Parathyroid adenoma (tissue), 2 donors: ENCODE measurements around the gene HSD17B8.

Source experiments
- H2AFZ ChIP-seq: fragments of 300-600 bp; sonication (generic); one replicate; pipeline ENCODE4 v1.7.0; 2017; ENCODE audit warnings: antibody characterized with exemption, mild to moderate bottlenecking
- H3K27ac ChIP-seq: fragments of 300-600 bp; sonication (generic); one replicate; pipeline ENCODE4 v1.7.0; 2017
- H3K27me3 ChIP-seq: fragments of 300-600 bp; sonication (generic); one replicate; pipeline ENCODE4 v1.7.0; 2017; ENCODE audit warnings: low read length; ENCODE audit not compliant: control insufficient read depth, insufficient read depth
- H3K36me3 ChIP-seq: fragments of 300-600 bp; sonication (generic); one replicate; pipeline ENCODE4 v1.7.0; 2017; ENCODE audit warnings: low read length; ENCODE audit not compliant: control insufficient read depth, insufficient read depth
- H3K4me1 ChIP-seq: fragments of 300-600 bp; sonication (generic); one replicate; pipeline ENCODE4 v1.7.0; 2017; ENCODE audit warnings: control low read depth
- H3K4me2 ChIP-seq: fragments of 300-600 bp; sonication (generic); one replicate; pipeline ENCODE4 v1.7.0; 2017; ENCODE audit warnings: low read length
- H3K4me3 ChIP-seq: fragments of 300-600 bp; sonication (generic); one replicate; pipeline ENCODE4 v1.7.0; 2017; ENCODE audit warnings: low read depth, low read length
- H3K79me2 ChIP-seq: fragments of 300-600 bp; sonication (generic); one replicate; pipeline ENCODE4 v1.7.0; 2017; ENCODE audit warnings: control low read depth
- H3K9ac ChIP-seq: fragments of 300-600 bp; sonication (generic); one replicate; pipeline ENCODE4 v1.7.0; 2017; ENCODE audit warnings: mild to moderate bottlenecking
- H3K9me3 ChIP-seq: fragments of 300-600 bp; sonication (generic); one replicate; pipeline ENCODE4 v1.7.0; 2017; ENCODE audit warnings: low read length; ENCODE audit not compliant: control insufficient read depth
- TF ChIP-seq, protein P1 (sequence below): fragments of 300-600 bp; sonication (generic); IDR thresholded peaks from one replicate; pipeline ENCODE4 v1.7.0; 2017; ENCODE audit warnings: antibody characterized with exemption, mild to moderate bottlenecking
- donor health status: primary hyperparathyroidism.

Gene HSD17B8

DNA sequence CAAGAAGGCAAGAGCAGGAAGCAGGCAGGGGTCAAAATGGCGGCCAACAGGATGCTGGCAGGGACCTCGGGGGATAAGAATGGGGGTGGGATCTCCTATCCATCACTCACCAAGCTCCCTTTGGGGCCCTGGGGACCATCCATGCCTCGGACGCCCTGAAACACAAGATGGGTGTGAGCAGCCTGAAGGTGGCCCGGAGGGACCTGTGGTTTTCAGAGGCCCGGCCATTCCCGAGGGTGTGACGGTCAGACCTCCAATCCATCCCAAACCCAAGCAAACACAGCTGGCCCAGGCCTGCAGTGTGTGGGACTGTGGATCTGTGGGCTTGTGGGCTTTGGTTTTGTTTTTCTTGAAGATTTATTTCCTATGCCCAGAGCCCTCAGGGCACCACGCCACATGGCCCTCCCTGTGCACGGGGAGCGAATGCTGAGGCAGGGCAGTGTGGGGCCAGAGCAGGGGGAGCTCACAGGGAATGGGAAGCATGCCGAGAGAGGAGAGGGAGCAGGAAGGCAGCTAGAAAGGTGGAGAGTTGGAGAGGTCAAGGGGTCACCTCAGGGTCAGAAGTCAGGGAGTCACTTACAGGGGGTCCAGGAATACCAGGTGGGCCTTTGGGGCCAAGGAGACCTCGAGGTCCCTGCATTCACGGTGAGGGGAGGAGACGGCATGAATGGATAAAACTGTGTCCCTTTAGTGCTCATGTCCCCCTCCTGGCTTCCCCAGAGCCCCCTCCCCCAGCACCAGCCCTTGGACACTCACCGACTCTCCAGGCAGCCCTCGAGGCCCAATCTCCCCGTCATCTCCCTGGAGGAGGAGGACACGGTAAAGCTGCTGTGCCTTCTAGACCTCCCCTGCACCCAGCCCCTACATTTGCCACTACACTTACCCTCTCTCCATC, 26.7 kb upstream of the HSD17B8 start:
- TF ChIP-seq, protein P1, sequence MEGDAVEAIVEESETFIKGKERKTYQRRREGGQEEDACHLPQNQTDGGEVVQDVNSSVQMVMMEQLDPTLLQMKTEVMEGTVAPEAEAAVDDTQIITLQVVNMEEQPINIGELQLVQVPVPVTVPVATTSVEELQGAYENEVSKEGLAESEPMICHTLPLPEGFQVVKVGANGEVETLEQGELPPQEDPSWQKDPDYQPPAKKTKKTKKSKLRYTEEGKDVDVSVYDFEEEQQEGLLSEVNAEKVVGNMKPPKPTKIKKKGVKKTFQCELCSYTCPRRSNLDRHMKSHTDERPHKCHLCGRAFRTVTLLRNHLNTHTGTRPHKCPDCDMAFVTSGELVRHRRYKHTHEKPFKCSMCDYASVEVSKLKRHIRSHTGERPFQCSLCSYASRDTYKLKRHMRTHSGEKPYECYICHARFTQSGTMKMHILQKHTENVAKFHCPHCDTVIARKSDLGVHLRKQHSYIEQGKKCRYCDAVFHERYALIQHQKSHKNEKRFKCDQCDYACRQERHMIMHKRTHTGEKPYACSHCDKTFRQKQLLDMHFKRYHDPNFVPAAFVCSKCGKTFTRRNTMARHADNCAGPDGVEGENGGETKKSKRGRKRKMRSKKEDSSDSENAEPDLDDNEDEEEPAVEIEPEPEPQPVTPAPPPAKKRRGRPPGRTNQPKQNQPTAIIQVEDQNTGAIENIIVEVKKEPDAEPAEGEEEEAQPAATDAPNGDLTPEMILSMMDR, result no peak
- Histone ChIP-seq H3K27me3 (no peaks in the 10 kb centered on the region), H3K4me3 (no peak overlapping the region), H2AFZ (no peak overlapping the region), H3K36me3 (no peaks in the 10 kb centered on the region), H3K4me2 (no peak overlapping the region), H3K4me1 (peaks cover 5% of the 10 kb centered on the region), H3K9me3 (no peaks in the 10 kb centered on the region), H3K9ac (no peak overlapping the region), H3K79me2 (no peaks in the 10 kb centered on the region), H3K27ac (no peak overlapping the region)

DNA sequence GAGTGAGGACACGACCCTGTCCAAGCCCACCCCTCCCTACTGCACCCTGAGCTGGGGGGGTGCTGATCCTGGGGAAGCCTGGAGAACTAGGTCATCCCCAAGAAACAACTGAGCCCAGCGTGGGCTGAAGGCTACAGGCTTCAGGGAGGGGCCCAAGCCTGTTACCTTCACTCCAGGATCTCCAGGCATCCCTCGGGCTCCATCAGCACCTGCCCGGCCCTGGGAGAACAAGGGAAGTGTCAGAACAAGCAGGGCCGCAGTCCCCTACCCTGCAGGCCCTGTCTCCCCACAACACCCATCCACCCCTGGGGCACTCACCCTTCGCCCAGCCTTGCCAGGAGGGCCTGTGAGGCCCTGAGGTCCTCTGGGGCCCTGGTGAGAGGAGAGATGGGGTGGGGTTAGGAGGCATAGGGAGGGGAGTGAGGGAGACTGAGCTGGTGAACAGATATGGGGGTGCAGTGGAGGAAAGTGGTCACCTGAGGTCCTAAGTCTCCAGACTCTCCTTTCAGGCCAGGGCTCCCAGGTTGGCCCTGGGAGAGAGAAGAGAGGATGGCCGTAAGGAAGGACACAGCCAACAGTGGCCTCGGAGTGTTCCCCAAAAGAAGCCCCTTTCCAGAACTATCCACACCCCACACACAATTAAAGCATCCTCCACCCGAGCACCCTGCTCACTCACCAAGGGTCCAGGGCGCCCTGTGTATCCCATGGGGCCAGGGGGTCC, 25.5 kb upstream of the HSD17B8 start:
- Histone ChIP-seq H3K9ac (no peak overlapping the region), H3K27me3 (no peaks in the 10 kb centered on the region), H3K27ac (no peak overlapping the region), H3K4me2 (no peak overlapping the region), H3K36me3 (no peaks in the 10 kb centered on the region), H2AFZ (no peak overlapping the region), H3K79me2 (no peaks in the 10 kb centered on the region), H3K4me3 (no peak overlapping the region), H3K4me1 (peaks cover 5% of the 10 kb centered on the region), H3K9me3 (no peaks in the 10 kb centered on the region)
- TF ChIP-seq, protein P1, result no peak

DNA sequence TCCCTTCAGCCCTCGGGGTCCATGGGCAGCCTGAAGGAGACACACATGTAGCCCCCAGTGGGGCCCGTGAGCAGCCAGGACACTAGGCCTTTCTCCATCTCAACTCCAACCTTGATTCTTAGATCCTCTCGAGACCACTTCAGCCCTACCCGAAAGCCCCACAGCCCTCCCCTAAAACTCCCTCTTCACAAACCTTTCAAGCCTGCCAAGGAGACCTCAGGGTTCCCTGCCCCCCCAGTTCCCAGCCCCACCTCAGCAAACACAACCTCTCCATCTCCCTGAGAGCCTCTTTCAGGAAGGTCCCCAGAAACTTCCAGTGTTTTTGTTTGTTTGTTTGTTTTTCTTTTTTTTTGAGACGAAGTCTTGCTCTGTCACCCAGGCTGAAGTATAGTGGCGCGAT, 23.3 kb upstream of the HSD17B8 start:
- TF ChIP-seq, protein P1, result no peak
- no peak overlapping the region for H3K9ac ChIP-seq
- no peak overlapping the region for H3K27ac ChIP-seq
- peaks cover 5% of the 10 kb centered on the region for H3K4me1 ChIP-seq
- H3K36me3 ChIP-seq, result no peaks in the 10 kb centered on the region
- no peak overlapping the region for H3K4me2 ChIP-seq
- H3K27me3 ChIP-seq, result no peaks in the 10 kb centered on the region
- no peak overlapping the region for H2AFZ ChIP-seq
- no peaks in the 10 kb centered on the region for H3K79me2 ChIP-seq
- no peaks in the 10 kb centered on the region for H3K9me3 ChIP-seq
- H3K4me3 ChIP-seq, result no peak overlapping the region

DNA sequence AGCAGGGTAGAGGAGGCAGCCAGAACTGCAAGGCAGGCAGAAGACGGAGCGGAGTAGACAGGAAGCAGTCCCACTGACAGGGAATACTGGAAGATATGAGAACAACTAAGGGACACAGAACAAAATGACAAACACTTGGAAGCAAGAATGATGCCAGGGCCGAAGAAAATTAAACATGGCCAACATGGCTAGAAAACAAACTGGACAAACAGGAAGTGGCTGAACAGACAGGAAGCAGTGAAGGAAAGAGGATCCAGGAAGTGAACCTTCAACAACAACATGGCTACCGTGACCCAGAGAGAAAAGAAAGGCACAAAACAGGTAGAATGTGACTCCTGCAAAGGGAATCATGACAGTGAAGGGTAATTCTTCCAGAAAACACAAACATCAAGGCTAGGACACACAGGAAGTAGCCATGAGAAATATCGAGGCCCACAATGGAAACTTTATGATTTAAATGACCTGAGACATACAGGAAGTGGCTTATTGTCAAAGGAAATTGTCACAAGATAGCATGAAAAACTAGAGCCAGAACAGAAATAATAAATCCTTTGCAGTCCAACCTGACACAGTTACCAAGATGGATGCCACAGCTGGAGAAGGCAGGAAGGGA, 21.3 kb upstream of the HSD17B8 start:
- Histone ChIP-seq H2AFZ (peak overlapping the region; percentile 53), H3K4me2 (no peak overlapping the region), H3K36me3 (no peaks in the 10 kb centered on the region), H3K4me3 (no peak overlapping the region), H3K9me3 (no peaks in the 10 kb centered on the region), H3K27ac (no peak overlapping the region), H3K4me1 (peaks cover 5% of the 10 kb centered on the region), H3K9ac (no peak overlapping the region), H3K27me3 (no peaks in the 10 kb centered on the region), H3K79me2 (no peaks in the 10 kb centered on the region)
- TF ChIP-seq, protein P1, result no peak
